ENCODE results near the gene ZSWIM6.

Gene ZSWIM6

GRCh38 chr5:61496446-61496845, 164.4 kb downstream of the ZSWIM6 start:
- no peak for DNase-seq

- no peak for DNase-seq
Measured at GRCh38 chr5:61496860-61497259, 164.8 kb downstream of the ZSWIM6 start.

DNA sequence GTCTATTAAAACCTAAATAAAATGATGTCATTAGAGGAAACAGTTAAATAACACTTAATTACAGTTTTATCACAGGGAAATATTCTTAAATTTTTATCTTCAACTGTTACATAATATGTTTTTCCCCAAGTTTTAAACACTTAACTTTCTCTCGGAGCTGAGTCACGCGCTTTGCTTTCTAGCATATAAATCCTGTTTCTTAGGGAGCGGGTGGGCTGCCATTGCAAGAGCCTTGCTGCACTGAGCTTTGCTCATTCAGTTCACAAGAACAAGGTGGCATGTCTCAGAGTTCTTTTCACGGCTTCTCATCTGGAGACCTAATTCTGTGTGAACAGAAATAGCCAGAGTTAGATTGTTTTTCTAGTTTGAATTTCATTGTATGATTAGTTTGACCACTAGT, 166.1 kb downstream of the ZSWIM6 start:
- no peak for DNase-seq

- no peak for DNase-seq
Measured at GRCh38 chr5:61501971-61502370, 169.9 kb downstream of the ZSWIM6 start.

DNA sequence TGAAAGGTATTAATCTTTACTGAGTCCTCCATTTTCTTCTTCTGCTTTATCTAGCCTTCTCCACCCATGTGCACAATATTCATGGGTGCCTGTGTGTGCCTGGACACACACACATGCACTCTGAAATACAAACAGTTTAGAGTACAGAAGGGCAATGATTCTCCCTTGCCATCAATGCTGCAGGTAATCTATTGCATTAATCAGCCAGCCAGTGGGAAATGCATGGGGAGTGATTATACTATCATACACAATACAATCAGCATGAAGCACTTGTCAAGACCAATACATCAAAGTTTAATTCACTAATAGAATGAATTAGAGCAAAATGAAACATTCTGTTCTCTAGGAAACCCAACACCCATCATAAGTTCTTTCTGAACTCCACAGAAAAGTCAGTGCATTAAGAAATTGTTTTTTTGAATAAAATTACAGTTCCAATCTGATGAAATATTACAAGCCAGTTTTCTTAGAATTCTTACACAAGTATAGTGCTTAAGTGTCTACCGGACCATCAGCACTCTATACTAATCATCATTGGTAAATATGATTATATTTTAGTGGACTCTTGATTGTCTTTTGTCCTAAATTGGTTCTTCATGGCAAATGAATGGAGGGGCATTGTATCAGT, 172.2 kb downstream of the ZSWIM6 start:
- DNase-seq = no peak

DNA sequence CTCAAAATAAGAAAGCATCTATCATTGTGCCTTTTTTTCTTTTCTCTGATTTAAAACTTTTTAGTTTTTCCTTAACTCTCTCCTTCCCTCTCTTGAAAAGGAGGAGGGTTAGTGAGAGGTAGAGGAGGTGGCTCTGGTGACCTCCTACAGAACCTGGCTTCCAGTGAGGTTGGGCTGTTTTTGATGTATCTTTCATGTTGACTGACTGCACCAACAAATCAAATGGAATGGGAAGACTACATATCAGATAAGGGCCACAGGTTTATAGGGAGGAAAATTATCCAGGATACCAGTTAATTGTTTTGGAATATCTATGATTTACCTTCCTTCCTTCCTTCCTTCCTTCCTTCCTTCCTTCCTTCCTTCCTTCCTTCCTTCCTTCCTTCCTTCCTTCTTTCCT, 173.2 kb downstream of the ZSWIM6 start:
- no peak for DNase-seq

GRCh38 chr5:61507232-61507631, 175.2 kb downstream of the ZSWIM6 start:
- DNase-seq = no peak

- no peak for DNase-seq
Measured at GRCh38 chr5:61516946-61517345, 184.9 kb downstream of the ZSWIM6 start.

DNA sequence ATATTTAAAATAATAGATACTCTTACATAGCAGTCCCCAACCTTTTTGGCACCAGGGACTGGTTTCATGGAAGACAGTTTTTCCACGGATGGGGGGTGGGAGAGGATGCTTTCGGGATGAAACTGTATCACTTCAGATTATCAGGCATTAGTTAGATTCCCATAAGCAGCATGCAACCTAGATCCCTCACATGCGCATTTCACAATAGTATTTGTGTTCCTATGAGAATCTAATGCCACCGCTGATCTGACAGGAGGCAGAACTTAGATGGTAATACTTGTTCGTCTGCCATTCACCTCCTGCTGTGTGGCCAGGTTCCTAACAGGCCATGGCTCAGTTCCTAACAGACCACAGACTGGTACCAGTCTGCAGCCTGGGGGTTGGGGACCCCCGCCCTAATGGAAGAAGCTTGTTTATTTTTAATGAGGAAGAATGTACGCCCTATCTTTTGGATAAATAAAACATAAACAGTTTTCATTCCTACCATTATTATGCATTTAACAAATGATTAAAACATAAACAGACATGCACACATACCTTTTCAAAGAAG, 187.7 kb downstream of the ZSWIM6 start:
- no peak for DNase-seq

DNA sequence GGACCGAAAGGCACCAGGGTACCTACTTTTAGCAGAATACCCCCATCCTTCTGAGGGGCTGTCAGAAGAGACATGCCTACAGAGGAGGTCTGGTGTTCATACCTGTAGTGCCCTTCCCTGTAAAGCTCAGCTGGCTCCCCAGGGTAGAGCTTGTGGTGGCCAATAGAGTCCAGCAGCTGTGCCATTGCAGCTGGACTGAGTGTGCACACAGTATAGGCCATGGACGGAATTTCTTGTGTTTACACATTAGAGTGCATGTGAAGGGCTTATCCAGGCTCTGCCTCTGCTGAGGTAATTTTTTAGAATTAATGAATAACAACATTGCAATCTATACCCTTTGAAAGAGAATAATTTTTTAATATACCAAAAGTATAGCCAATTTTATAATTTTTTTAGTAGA, 191.0 kb downstream of the ZSWIM6 start:
- no peak for DNase-seq

DNA sequence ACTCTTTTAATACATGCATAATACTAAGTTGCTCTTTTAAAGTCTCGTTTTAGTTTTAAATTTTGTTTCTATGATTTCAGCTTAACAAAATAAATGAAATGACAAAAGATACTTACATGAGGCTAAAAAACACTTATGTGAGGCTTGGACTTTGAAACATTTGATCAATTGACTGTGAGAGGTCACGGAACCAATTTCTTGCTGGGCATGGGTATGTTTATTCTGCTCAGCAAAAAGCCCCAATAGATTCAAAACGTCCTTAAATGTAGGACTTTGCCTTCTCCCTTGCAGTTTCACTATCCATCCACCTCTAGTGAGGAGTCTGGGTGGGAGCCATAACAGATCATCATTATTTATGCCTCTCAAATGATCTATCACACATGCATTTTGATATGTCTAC, 191.9 kb downstream of the ZSWIM6 start:
- DNase-seq = no peak

DNA sequence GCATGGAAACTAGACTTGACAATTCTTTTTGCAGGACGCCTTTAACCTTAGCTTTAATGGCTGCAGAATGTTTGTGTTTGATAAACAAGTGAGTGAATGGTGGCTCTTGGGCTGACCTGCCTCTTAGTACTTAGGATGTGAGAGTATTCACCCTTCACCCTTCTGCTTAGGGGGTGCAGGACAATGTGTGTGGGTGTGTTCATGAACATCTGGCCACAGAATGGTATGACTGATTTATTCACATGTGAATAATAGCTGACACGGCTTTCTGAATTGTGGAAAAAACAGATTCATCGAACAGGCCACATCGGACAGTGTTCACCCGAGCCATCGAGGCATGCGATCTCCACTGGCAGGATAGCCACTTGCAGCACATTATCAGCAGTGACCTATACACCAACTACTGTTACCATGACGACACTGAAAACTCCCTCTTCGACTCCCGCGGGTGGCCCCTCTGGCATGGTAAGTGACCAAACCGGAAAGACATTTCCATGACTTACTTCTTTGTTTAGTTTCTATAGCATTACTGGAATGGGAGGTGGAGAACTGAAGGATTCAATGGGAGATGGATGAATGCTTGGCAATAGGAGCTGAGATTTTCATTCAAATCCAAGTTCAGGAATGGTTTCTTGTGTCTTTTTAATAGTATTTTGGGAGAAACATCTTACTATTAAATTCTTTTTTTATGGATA, 193.6 kb downstream of the ZSWIM6 start:
- no peak for DNase-seq

- DNase-seq = no peak
Measured at GRCh38 chr5:61526207-61526519, 194.1 kb downstream of the ZSWIM6 start.

- no peak for DNase-seq
Measured at GRCh38 chr5:61532983-61533382, 200.9 kb downstream of the ZSWIM6 start.

- DNase-seq = no peak
Measured at GRCh38 chr5:61534481-61535267, 202.6 kb downstream of the ZSWIM6 start.

GRCh38 chr5:61535828-61536227, 203.8 kb downstream of the ZSWIM6 start:
- DNase-seq = no peak

- DNase-seq = no peak
Measured at GRCh38 chr5:61536922-61537321, 204.9 kb downstream of the ZSWIM6 start.

- DNase-seq = no peak
Measured at GRCh38 chr5:61538722-61539501, 206.9 kb downstream of the ZSWIM6 start.

- no peak for DNase-seq
Measured at GRCh38 chr5:61549530-61549929, 217.5 kb downstream of the ZSWIM6 start.

DNA sequence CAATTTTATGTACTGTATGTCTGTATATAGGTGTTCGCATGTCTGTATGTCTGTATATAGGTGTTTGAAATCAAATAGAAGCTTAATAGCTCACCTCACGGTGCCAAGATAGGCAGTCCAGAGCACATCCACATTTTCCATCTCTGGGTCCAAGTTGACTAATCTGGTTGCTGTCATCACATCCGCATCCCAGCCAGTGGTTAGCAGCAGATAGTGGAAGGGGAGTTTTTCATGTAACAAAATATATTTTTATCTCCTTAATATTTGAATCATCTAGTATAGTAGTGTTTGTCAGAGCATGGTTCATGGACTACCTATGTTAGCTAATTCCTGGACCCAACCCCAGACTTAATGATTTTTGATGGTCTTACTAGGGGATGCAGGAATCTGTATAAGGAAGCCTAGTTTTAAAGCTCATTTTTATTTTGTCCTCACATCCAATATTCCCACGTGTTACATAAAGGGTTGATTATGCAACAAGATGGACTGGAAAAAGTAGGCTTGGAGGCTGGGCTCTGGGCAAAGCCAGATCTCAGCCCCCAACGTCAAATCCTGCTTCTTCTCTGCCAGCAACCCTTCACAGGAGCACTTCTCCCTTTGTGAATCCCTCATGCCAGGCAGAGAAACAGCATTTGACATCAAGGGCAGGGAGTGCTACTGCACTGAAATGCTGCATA, 219.7 kb downstream of the ZSWIM6 start:
- DNase-seq = no peak

- DNase-seq = no peak
Measured at GRCh38 chr5:61559146-61559545, 227.1 kb downstream of the ZSWIM6 start.

DNA sequence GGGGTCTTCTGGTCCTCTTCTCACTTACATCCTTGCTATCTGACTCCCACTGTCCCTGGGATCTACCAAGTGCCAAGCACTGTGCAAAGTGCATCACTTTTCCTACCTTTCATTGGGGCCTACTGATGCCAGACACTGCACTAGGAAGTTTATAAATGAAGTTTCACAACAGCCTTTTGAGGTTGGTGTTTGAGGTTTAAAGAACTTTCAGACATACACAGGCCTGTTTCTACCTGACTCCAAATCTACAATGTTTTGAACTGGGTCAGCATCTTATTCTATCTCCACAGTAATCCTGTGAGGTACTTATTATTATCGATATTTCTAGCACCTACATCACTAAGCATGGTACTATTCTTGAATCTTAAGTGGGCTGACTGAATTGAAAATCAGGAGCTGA, 227.7 kb downstream of the ZSWIM6 start:
- DNase-seq = no peak

DNA sequence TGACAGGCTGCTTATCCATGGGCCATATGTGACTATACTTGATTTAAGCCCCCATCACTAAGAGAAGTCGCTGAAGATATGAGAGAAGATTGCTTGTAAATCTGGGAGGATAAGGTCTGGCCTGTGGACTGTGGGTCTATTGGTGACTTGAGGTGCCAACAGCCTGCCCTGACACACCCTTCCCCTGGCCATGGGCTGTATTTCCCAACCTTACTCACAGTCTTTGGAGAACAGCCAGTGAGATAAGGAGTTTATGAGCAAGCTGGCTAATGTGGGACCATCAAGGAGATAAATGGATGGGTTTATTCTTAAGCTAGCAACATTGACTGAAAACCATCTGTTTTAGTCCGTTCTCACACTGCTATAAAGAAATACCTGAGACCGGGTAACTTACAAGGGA, 231.3 kb downstream of the ZSWIM6 start:
- no peak for DNase-seq

Measured in stimulated activated CD8-positive, alpha-beta memory T cell treated with anti-CD3 and anti-CD28 coated beads, Interleukin-4, amount 100 ng/mL, for 48 hours (primary cell).